DMS79 treated with DMSO at 0.1 percent for 48 hours (cell line): ENCODE data around the gene IGFBP2.

Source experiments
- DNase-seq: peaks from one replicate; lab custom pipeline; 2025; lab: John Stamatoyannopoulos, UW

The IGFBP2 gene

GRCh38 chr2:216710551-216711301 is 77.5 kb downstream of the IGFBP2 start:
- DNase-seq: no peak

DNA sequence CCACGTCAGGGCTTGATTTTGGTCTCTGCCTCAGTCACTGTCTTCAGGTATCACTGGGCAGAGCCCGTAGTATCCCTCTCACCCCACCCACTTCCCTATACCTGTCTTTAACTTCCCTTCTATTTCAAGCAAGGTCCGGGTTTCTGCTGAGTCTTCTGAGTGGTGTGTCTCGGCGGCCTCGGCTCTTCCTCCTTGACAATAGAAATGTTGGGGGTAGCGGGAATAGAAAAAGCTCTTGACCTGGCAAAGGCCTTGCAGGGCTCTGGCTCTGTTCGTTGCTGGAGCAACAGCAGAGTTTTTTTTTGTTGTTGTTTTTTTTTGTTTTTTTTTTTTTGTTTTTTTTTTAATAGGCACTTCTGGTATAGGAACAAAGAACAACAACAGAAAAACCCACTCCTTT is 78.1 kb downstream of the IGFBP2 start:
- DNase-seq: no peak

- peak; percentile 87 for DNase-seq
Measured at GRCh38 chr2:216713691-216714336, 80.6 kb downstream of the IGFBP2 start.
